Measurements from ENCODE around the gene CLEC4F. TPM values are rescaled to one million over a fixed set of nuclear protein-coding genes. Genes with fewer than 3 reads are reported as not detected.

CLEC4F gene
- total and polyA plus RNA-seq, 2 of the 13 experiments (the other 11 are each of a cell fraction or from before 2014, with no cell fraction given) = 0.12 to 0.13 TPM

GRCh38 chr2:70807102-70807827 is 13.1 kb downstream of the CLEC4F start (continued):
- TF ChIP-seq ZNF503 (CRISPR knock-in tag; IDR thresholded peaks at IDR 0.05) (peak; percentile 99), HNRNPK (IDR thresholded peaks at IDR 0.05; ENCODE audit: low read depth, low read length, poor library complexity, severe bottlenecking) (no peak), ZNF280B (CRISPR knock-in tag; IDR thresholded peaks at IDR 0.05; ENCODE audit: borderline replicate concordance) (no peak), KLF16 (CRISPR knock-in tag; IDR thresholded peaks at IDR 0.05) (peak in 1 of 2 experiments; percentile 71; a peak in 2 of 4 replicates), ELF3 (CRISPR knock-in tag; IDR thresholded peaks at IDR 0.05) (peak; percentile 89), FOXJ3 (CRISPR knock-in tag; IDR thresholded peaks at IDR 0.05; ENCODE audit: borderline replicate concordance) (peak; percentile 99), RELA (CRISPR knock-in tag; IDR thresholded peaks at IDR 0.05) (no peak), NCOR1 (IDR thresholded peaks at IDR 0.05; ENCODE audit: borderline replicate concordance, low read length) (peak; percentile 70; the same call in 1 of the 2 replicates), ZNF800 (CRISPR knock-in tag; IDR thresholded peaks at IDR 0.05) (peak; percentile 89), ZNF570 (CRISPR knock-in tag; IDR thresholded peaks at IDR 0.05; ENCODE audit: borderline replicate concordance) (no peak), ZNF143 (CRISPR knock-in tag; IDR thresholded peaks at IDR 0.05) (0 out of 2 replicates have a peak, but pooled peaks have one; percentile 41), ZFP36L2 (CRISPR knock-in tag; IDR thresholded peaks at IDR 0.05) (no peak; the same call in 1 of the 2 replicates), TEF (CRISPR knock-in tag; IDR thresholded peaks at IDR 0.05) (peak; percentile 85), NFKBIZ (CRISPR knock-in tag; IDR thresholded peaks at IDR 0.05) (peak; percentile 76; the same call in 1 of the 2 replicates), RFXANK (CRISPR knock-in tag; IDR thresholded peaks at IDR 0.05) (0 out of 2 replicates have a peak, but pooled peaks have one; percentile 49), YY1 (IDR thresholded peaks at IDR 0.05; ENCODE audit: insufficient read depth, insufficient replicate concordance, low read depth, low read length) (peak; percentile 27), ISX (CRISPR knock-in tag; conservative IDR thresholded peaks at IDR 0.05) (0 out of 2 replicates have a peak, but pooled peaks have one; percentile 39), NR1H2 (CRISPR knock-in tag; IDR thresholded peaks at IDR 0.05; ENCODE audit: borderline replicate concordance, low read depth) (no peak), KMT2A (CRISPR knock-in tag; IDR thresholded peaks at IDR 0.05) (no peak), ZNF337 (CRISPR knock-in tag; IDR thresholded peaks at IDR 0.05; ENCODE audit: borderline replicate concordance, low read depth) (peak; percentile 14; the same call in 1 of the 2 replicates), KDM1A (CRISPR knock-in tag; IDR thresholded peaks at IDR 0.05) (peak; percentile 42), HMG20B (CRISPR knock-in tag; conservative IDR thresholded peaks at IDR 0.05) (peak; percentile 95), ZBTB21 (CRISPR knock-in tag; IDR thresholded peaks at IDR 0.05) (no peak), SP5 (CRISPR knock-in tag; IDR thresholded peaks at IDR 0.05; ENCODE audit: borderline replicate concordance, low read depth) (peak; percentile 80), PPARG (CRISPR knock-in tag; conservative IDR thresholded peaks at IDR 0.05) (peak; percentile 92)

Measured in HepG2 (cell line).